Stimulated activated CD4-positive, alpha-beta T cell treated with anti-CD3 and anti-CD28 coated beads, Interleukin-2, amount 100 ng/mL, for 48 hours (primary cell): ENCODE data around the gene CDT1.
"Not testable (repeated sequence)": the region's sequence is repeated elsewhere in the genome, so short reads cannot be mapped to it uniquely, and the experiment has no call there.

ENCODE experiments used
- DNase-seq, 2 donors: peaks; one replicate each; pipeline ENCODE4 v3.0.0-alpha.2; 2020

Gene CDT1

GRCh38 chr16:88784074-88784855 is 19.3 kb upstream of the CDT1 start:
- no peak for DNase-seq

- no peak for DNase-seq
Observed at GRCh38 chr16:88784856-88785105, 18.8 kb upstream of the CDT1 start.

GRCh38 chr16:88785106-88785924 is 18.3 kb upstream of the CDT1 start, which contains the start of gene PIEZO1:
TSS of gene PIEZO1 (minus strand) at chr16:88785220. CDS start at chr16:88784964, 256 bp downstream.
- peak; percentile 64 to 73 for DNase-seq

GRCh38 chr16:88787579-88788314 is 15.8 kb upstream of the CDT1 start:
- no peak for DNase-seq

GRCh38 chr16:88788749-88789148 is 14.8 kb upstream of the CDT1 start:
- DNase-seq: not testable (repeated sequence)

- no peak for DNase-seq
Observed at GRCh38 chr16:88789594-88789993, 14.0 kb upstream of the CDT1 start.

GRCh38 chr16:88790312-88791211 is 13.0 kb upstream of the CDT1 start:
- peak; percentile 55 to 59 for DNase-seq

- DNase-seq: no peak
Observed at GRCh38 chr16:88792078-88792550, 11.5 kb upstream of the CDT1 start.

GRCh38 chr16:88792668-88793250 is 10.8 kb upstream of the CDT1 start:
- DNase-seq: no peak

- no peak for DNase-seq
Observed at GRCh38 chr16:88793251-88793954, 10.2 kb upstream of the CDT1 start.

- no peak for DNase-seq
Observed at GRCh38 chr16:88796278-88796677, 7.3 kb upstream of the CDT1 start.

- no peak for DNase-seq
Observed at GRCh38 chr16:88798073-88798472, 5.5 kb upstream of the CDT1 start.

- no peak for DNase-seq
Observed at GRCh38 chr16:88798772-88799455, 4.7 kb upstream of the CDT1 start.

- no peak for DNase-seq
Observed at GRCh38 chr16:88799569-88800276, 3.9 kb upstream of the CDT1 start.

GRCh38 chr16:88800277-88800592 is 3.4 kb upstream of the CDT1 start:
- no peak for DNase-seq

GRCh38 chr16:88804173-88804551 is 573 bp downstream of the CDT1 start:
- no peak for DNase-seq

GRCh38 chr16:88804552-88805339 is 1.2 kb downstream of the CDT1 start:
- no peak for DNase-seq

GRCh38 chr16:88805340-88805715 is 1.7 kb downstream of the CDT1 start:
- DNase-seq: no peak

GRCh38 chr16:88805887-88806393 is 2.4 kb downstream of the CDT1 start:
- DNase-seq: no peak
